Measurements from ENCODE around the gene RBM39. TPM values are rescaled to one million over a fixed set of nuclear protein-coding genes. Genes with fewer than 3 reads are reported as not detected.

The RBM39 gene
- polyA plus RNA-seq, 1 of the 3 experiments (the other 2 are of a cell fraction): 68.4 TPM

GRCh38 chr20:35657271-35657670 lies 84.8 kb downstream of the RBM39 start:
- 77% methylated on average over 1 of the region's 1 CpG for WGBS (ENCODE audit: low lambda C conversion rate)
- peaks cover 28% of the 10 kb centered on the region for H3F3A ChIP-seq (replicated peaks; ENCODE audit: insufficient read depth)
- no peak overlapping the region for H3K4me2 ChIP-seq
- H3K9ac ChIP-seq: no peak overlapping the region
- ChIA-PET CTCF (interaction anchor here (0.7 to 4.5 kb wide), 2 partner anchors 38 to 126 kb away, joined by 3 to 28 read pairs; no protein-coding TSS in a partner anchor), POLR2A (interaction anchor here (0.9 kb wide), 1 partner anchor 40 kb away, joined by 3 read pairs; no protein-coding TSS in a partner anchor)
- no peak overlapping the region for H2AFZ ChIP-seq (ENCODE audit: low read depth)
- H3K36me3 ChIP-seq (replicated peaks in 1 of 2; ENCODE audit: control insufficient read depth in 1 of 2, insufficient read depth in 2 of 2, low read length in 1 of 2): peaks cover 37 to 44% of the 10 kb centered on the region in 2 experiments
- peaks cover 9 to 13% of the 10 kb centered on the region in 2 experiments; a peak in 3 of 4 replicates for H3K4me1 ChIP-seq (ENCODE audit: control insufficient read depth in 1 of 2, insufficient read depth in 2 of 2, low read depth in 1 of 2, low read length in 1 of 2)
- no peak overlapping the region for H3K4me3 ChIP-seq (ENCODE audit: low read depth in 2 of 2, low read length in 1 of 2)
- no peaks in the 10 kb centered on the region for H3K9me2 ChIP-seq
- H3K27ac ChIP-seq (ENCODE audit: low read depth in 2 of 2, low read length in 1 of 2): no peak overlapping the region
- no peaks in the 10 kb centered on the region for H3K9me3 ChIP-seq
- peaks cover 100% of the 10 kb centered on the region for H4K20me1 ChIP-seq (ENCODE audit: insufficient read depth)
- H3K79me2 ChIP-seq (ENCODE audit: insufficient read depth): peaks cover 100% of the 10 kb centered on the region
- no peak for DNase-seq
- H3K27me3 ChIP-seq (ENCODE audit: insufficient read depth): no peaks in the 10 kb centered on the region
- TF ChIP-seq NFIC (IDR thresholded peaks at IDR 0.05; ENCODE audit: borderline replicate concordance) (no peak), EZH2phosphoT487 (IDR thresholded peaks at IDR 0.05; ENCODE audit: borderline replicate concordance, low read depth) (no peak), GABPA (IDR thresholded peaks at IDR 0.05; ENCODE audit: low read depth) (no peak), SIN3A (IDR thresholded peaks at IDR 0.05; ENCODE audit: borderline replicate concordance, low read depth, low read length) (no peak), MEF2A (IDR thresholded peaks at IDR 0.05; ENCODE audit: borderline replicate concordance, low read depth) (no peak), YY1 (IDR thresholded peaks at IDR 0.05; ENCODE audit: low read depth) (no peak), USF2 (IDR thresholded peaks at IDR 0.05; ENCODE audit: borderline replicate concordance, low read depth, low read length) (no peak), GATA2 (CRISPR knock-in tag; IDR thresholded peaks at IDR 0.05) (no peak)

GRCh38 chr20:35654415-35654814 lies 87.6 kb downstream of the RBM39 start:
- Histone ChIP-seq H3K4me2 (no peak overlapping the region), H3K9me2 (no peaks in the 10 kb centered on the region), H3K27ac (ENCODE audit: low read depth in 2 of 2, low read length in 1 of 2) (no peak overlapping the region), H3K27me3 (ENCODE audit: insufficient read depth) (no peaks in the 10 kb centered on the region), H2AFZ (ENCODE audit: low read depth) (no peak overlapping the region), H3F3A (replicated peaks; ENCODE audit: insufficient read depth) (peaks cover 24% of the 10 kb centered on the region), H3K4me3 (ENCODE audit: low read depth in 2 of 2, low read length in 1 of 2) (no peak overlapping the region), H3K79me2 (ENCODE audit: insufficient read depth) (peaks cover 100% of the 10 kb centered on the region), H3K9me3 (no peaks in the 10 kb centered on the region), H3K4me1 (ENCODE audit: control insufficient read depth in 1 of 2, insufficient read depth in 2 of 2, low read depth in 1 of 2, low read length in 1 of 2) (peaks cover 3% of the 10 kb centered on the region in 2 experiments; a peak in 2 of 4 replicates), H3K36me3 (replicated peaks in 1 of 2; ENCODE audit: control insufficient read depth in 1 of 2, insufficient read depth in 2 of 2, low read length in 1 of 2) (peaks cover 57 to 65% of the 10 kb centered on the region in 2 experiments), H4K20me1 (ENCODE audit: insufficient read depth) (peaks cover 100% of the 10 kb centered on the region), H3K9ac (no peak overlapping the region)
- 97% methylated on average over 9 of the region's 9 CpGs for WGBS (ENCODE audit: low lambda C conversion rate)
- no peak for TF ChIP-seq MEF2A (IDR thresholded peaks at IDR 0.05; ENCODE audit: borderline replicate concordance, low read depth)
- no peak for TF ChIP-seq RFX5 (IDR thresholded peaks at IDR 0.05; ENCODE audit: low read length)
- no peak for TF ChIP-seq TCF12 (IDR thresholded peaks at IDR 0.05)
- TF ChIP-seq YY1 (IDR thresholded peaks at IDR 0.05; ENCODE audit: low read depth): no peak
- no peak for TF ChIP-seq NFIC (IDR thresholded peaks at IDR 0.05; ENCODE audit: borderline replicate concordance)
- TF ChIP-seq IRF3 (IDR thresholded peaks at IDR 0.05; ENCODE audit: low read depth, low read length): no peak
- no peak for TF ChIP-seq USF1 (IDR thresholded peaks at IDR 0.05; ENCODE audit: borderline replicate concordance, low read depth)
- no peak for TF ChIP-seq USF2 (IDR thresholded peaks at IDR 0.05; ENCODE audit: borderline replicate concordance, low read depth, low read length)
- no peak for TF ChIP-seq RCOR1 (IDR thresholded peaks at IDR 0.05; ENCODE audit: low read length)
- TF ChIP-seq FOSL2 (IDR thresholded peaks at IDR 0.05; ENCODE audit: borderline replicate concordance, low read depth): no peak
- no peak for TF ChIP-seq RXRA (IDR thresholded peaks at IDR 0.05; ENCODE audit: borderline replicate concordance, low read depth)
- TF ChIP-seq MAX (IDR thresholded peaks at IDR 0.05; ENCODE audit: low read depth): no peak
- TF ChIP-seq GATA2 (CRISPR knock-in tag; IDR thresholded peaks at IDR 0.05): no peak
- ChIA-PET POLR2A (no interaction called here), CTCF (interaction anchor here (1.1 kb wide), 1 partner anchor 18 kb away, joined by 3 read pairs; no protein-coding TSS in a partner anchor)
- DNase-seq: no peak

Data from SK-N-SH (cell line).